Posterior cingulate gyrus (tissue), 11 donors: ENCODE data around the gene NAA38.

ENCODE experiments used
- DNase-seq, 10 donors: peaks; one replicate each; pipeline versions ENCODE4 v3.0.0 to v3.0.0-alpha.2; 2020 to 2021; ENCODE audit warnings: mixed read lengths in 3 of 10
- intact Hi-C: fragments of 100-400 bp; cut with DNase I; formaldehyde crosslinking; loops from one replicate; pipeline ENCODE4 v1.15.1; 2023

Gene NAA38

GRCh38 chr17:7843257-7843535 is 14.2 kb downstream of the NAA38 start:
- intact Hi-C loops, result loop anchor here (5.0 kb wide), 1 partner anchor 89 kb away; the partner anchor contains the start of genes CNTROB and TRAPPC1
- no peak for DNase-seq

- DNase-seq, result peak in 5 of 10 donors; percentile 40 to 89 (median 68)
- intact Hi-C loops, result loop anchor here (5.0 kb wide), 1 partner anchor 90 kb away; the partner anchor contains the start of genes CNTROB and TRAPPC1
These were observed 14.7 kb downstream of the NAA38 start for GRCh38 chr17:7842380-7843256.

GRCh38 chr17:7841915-7842379 is 15.4 kb downstream of the NAA38 start:
- intact Hi-C loops, result loop anchor here (5.0 kb wide), 1 partner anchor 90 kb away; the partner anchor contains the start of genes CNTROB and TRAPPC1
- DNase-seq, result peak; percentile 87 to 98 (median 91)

- DNase-seq, result peak; percentile 71 to 97 (median 82)
- intact Hi-C loops, result loop anchor here (5.0 kb wide), 1 partner anchor 91 kb away; the partner anchor contains the start of genes CNTROB and TRAPPC1
These were observed 15.9 kb downstream of the NAA38 start for GRCh38 chr17:7841396-7841914.

- intact Hi-C loops, result loop anchor here (5.0 kb wide), 1 partner anchor 91 kb away; the partner anchor contains the start of genes CNTROB and TRAPPC1
- no peak for DNase-seq
These were observed 16.5 kb downstream of the NAA38 start for GRCh38 chr17:7840875-7841274.

GRCh38 chr17:7840441-7840840 is 16.9 kb downstream of the NAA38 start:
- intact Hi-C loops, result loop anchor here (5.0 kb wide), 1 partner anchor 92 kb away; the partner anchor contains the start of genes CNTROB and TRAPPC1
- no peak for DNase-seq

GRCh38 chr17:7839876-7840261 is 17.5 kb downstream of the NAA38 start:
- peak in 2 of 10 donors; percentile 55 to 76 for DNase-seq

GRCh38 chr17:7839190-7839875 is 18.0 kb downstream of the NAA38 start:
- intact Hi-C loops, result no loop called here
- DNase-seq, result peak in 2 of 10 donors; percentile 47 to 65

More at GRCh38 chr17:7839876-7840261, 17.5 kb downstream of the NAA38 start:
- intact Hi-C loops, result loop anchor here (5.0 kb wide), 1 partner anchor 92 kb away; the partner anchor contains the start of genes CNTROB and TRAPPC1

- intact Hi-C loops, result no loop called here
- peak in 2 of 10 donors; percentile 36 to 81 for DNase-seq
These were observed 19.0 kb downstream of the NAA38 start for GRCh38 chr17:7838090-7839075.

- intact Hi-C loops, result no loop called here
- no peak for DNase-seq
These were observed 19.8 kb downstream of the NAA38 start for GRCh38 chr17:7837408-7838088.

- intact Hi-C loops, result no loop called here
- DNase-seq, result peak in 9 of 10 donors; percentile 43 to 93 (median 72)
These were observed 20.6 kb downstream of the NAA38 start for GRCh38 chr17:7836596-7837407.

GRCh38 chr17:7835814-7836595 is 21.4 kb downstream of the NAA38 start:
- intact Hi-C loops, result loop anchor here (2.0 kb wide), 1 partner anchor 15 kb away; no protein-coding TSS in a partner anchor

GRCh38 chr17:7834957-7835813 is 22.2 kb downstream of the NAA38 start:
- intact Hi-C loops, result loop anchor here (1.0 to 5.0 kb wide), 3 partner anchors 9 to 93 kb away; no protein-coding TSS in a partner anchor
- peak; percentile 95 to 99 (median 97) for DNase-seq

More at GRCh38 chr17:7835814-7836595, 21.4 kb downstream of the NAA38 start:
- peak; percentile 52 to 95 (median 66) for DNase-seq

GRCh38 chr17:7834542-7834956 is 22.8 kb downstream of the NAA38 start:
- peak in 1 of 10 donors; percentile 72 for DNase-seq
- intact Hi-C loops, result loop anchor here (1.0 to 5.0 kb wide), 3 partner anchors 10 to 92 kb away; no protein-coding TSS in a partner anchor

GRCh38 chr17:7833795-7834541 is 23.4 kb downstream of the NAA38 start, which contains the start of gene KDM6B:
KDM6B (plus strand) TSS chr17:7834217; CDS start chr17:7845555, 11,338 bp downstream.
- intact Hi-C loops, result loop anchor here (1.0 to 5.0 kb wide), 3 partner anchors 10 to 92 kb away; no protein-coding TSS in a partner anchor
- DNase-seq, result peak; percentile 70 to 99 (median 90)
